Panc1 (cell line): ENCODE measurements around the gene CADM1.

Experiments used
- TCF7L2 ChIP-seq: IDR thresholded peaks from 2 replicates; pipeline ENCODE4 v1.6.1; 2011; ENCODE audit warnings: mild to moderate bottlenecking, low read depth, low read length, inconsistent platforms
- TF ChIP-seq, protein P1 (sequence below): fragments of 450-650 bp; IDR thresholded peaks from 2 replicates; pipeline ENCODE4 v1.5.1; 2017; ENCODE audit warnings: mild to moderate bottlenecking
- TF ChIP-seq, protein P2 (sequence below), 2 experiments: IDR thresholded peaks; 2 replicates each; pipeline ENCODE4 v1.6.1; 2011 to 2012; ENCODE audit warnings: low read depth in 2 of 2, control low read depth in 1 of 2, low read length in 1 of 2, mild to moderate bottlenecking in 1 of 2, moderate library complexity in 1 of 2; ENCODE audit not compliant: insufficient read depth in 1 of 2

DNA sequence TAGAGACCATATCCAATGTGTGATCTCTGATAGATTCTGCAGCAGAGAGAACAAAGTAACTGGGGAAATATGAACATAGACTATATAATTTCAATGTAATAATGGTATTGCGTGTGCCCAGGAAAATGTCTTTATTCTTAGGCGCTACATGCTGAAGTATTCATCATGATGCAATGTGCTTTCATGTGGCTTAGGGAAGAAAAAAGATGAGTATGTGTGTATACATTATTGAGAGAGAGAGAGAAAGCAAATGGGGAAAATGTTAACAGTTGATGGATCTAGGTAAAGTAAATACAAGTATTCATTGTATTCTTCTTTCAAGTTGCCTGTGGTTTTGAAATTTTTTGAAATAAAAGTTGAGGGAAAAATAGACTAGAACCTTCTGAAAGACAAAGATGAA lies 10.3 kb downstream of the CADM1 start:
- TF ChIP-seq, protein P1, sequence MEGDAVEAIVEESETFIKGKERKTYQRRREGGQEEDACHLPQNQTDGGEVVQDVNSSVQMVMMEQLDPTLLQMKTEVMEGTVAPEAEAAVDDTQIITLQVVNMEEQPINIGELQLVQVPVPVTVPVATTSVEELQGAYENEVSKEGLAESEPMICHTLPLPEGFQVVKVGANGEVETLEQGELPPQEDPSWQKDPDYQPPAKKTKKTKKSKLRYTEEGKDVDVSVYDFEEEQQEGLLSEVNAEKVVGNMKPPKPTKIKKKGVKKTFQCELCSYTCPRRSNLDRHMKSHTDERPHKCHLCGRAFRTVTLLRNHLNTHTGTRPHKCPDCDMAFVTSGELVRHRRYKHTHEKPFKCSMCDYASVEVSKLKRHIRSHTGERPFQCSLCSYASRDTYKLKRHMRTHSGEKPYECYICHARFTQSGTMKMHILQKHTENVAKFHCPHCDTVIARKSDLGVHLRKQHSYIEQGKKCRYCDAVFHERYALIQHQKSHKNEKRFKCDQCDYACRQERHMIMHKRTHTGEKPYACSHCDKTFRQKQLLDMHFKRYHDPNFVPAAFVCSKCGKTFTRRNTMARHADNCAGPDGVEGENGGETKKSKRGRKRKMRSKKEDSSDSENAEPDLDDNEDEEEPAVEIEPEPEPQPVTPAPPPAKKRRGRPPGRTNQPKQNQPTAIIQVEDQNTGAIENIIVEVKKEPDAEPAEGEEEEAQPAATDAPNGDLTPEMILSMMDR: no peak
- TF ChIP-seq, protein P2, sequence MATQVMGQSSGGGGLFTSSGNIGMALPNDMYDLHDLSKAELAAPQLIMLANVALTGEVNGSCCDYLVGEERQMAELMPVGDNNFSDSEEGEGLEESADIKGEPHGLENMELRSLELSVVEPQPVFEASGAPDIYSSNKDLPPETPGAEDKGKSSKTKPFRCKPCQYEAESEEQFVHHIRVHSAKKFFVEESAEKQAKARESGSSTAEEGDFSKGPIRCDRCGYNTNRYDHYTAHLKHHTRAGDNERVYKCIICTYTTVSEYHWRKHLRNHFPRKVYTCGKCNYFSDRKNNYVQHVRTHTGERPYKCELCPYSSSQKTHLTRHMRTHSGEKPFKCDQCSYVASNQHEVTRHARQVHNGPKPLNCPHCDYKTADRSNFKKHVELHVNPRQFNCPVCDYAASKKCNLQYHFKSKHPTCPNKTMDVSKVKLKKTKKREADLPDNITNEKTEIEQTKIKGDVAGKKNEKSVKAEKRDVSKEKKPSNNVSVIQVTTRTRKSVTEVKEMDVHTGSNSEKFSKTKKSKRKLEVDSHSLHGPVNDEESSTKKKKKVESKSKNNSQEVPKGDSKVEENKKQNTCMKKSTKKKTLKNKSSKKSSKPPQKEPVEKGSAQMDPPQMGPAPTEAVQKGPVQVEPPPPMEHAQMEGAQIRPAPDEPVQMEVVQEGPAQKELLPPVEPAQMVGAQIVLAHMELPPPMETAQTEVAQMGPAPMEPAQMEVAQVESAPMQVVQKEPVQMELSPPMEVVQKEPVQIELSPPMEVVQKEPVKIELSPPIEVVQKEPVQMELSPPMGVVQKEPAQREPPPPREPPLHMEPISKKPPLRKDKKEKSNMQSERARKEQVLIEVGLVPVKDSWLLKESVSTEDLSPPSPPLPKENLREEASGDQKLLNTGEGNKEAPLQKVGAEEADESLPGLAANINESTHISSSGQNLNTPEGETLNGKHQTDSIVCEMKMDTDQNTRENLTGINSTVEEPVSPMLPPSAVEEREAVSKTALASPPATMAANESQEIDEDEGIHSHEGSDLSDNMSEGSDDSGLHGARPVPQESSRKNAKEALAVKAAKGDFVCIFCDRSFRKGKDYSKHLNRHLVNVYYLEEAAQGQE (IDR thresholded peaks at IDR 0.05; ENCODE audit: insufficient read depth in 1 of 2, low read depth in 2 of 2, low read length in 1 of 2): no peak
- TF ChIP-seq TCF7L2: no peak
